Chondrocyte (in vitro differentiated cells): ENCODE data around the gene ADGRB3. TPM values are rescaled to one million over a fixed set of nuclear protein-coding genes. Genes with fewer than 3 reads are reported as not detected.

ENCODE experiments used
- DNase-seq: peaks from one replicate; pipeline ENCODE4 v3.0.0; 2021; ENCODE audit warnings: mixed read lengths, low spot score
- H3K27ac Mint-ChIP-seq: one replicate; pipeline ENCODE4 v1.8.0; 2021; ENCODE audit warnings: mild to moderate bottlenecking, moderate library complexity, mixed read lengths; ENCODE audit not compliant: unreplicated experiment
- H3K27me3 Mint-ChIP-seq: 2 replicates; pipeline ENCODE4 v1.8.0; 2021; ENCODE audit warnings: low read depth, mixed read lengths
- H3K36me3 Mint-ChIP-seq: 2 replicates; pipeline ENCODE4 v1.8.0; 2021; ENCODE audit warnings: low read depth, mixed read lengths
- H3K4me1 Mint-ChIP-seq: 2 replicates; pipeline ENCODE4 v1.8.0; 2021; ENCODE audit warnings: low read depth, mild to moderate bottlenecking, mixed read lengths
- H3K4me3 Mint-ChIP-seq: one replicate; pipeline ENCODE4 v1.8.0; 2021; ENCODE audit warnings: mild to moderate bottlenecking, moderate library complexity, mixed read lengths; ENCODE audit not compliant: unreplicated experiment
- H3K9me3 Mint-ChIP-seq: 2 replicates; pipeline ENCODE4 v1.8.0; 2021; ENCODE audit warnings: low read depth, mixed read lengths
- CTCF ChIP-seq: fragments of 200-600 bp; sonication (generic); IDR thresholded peaks from 2 replicates; pipeline ENCODE4 v1.5.0; 2021; ENCODE audit warnings: antibody characterized with exemption, mild to moderate bottlenecking, moderate library complexity
- total RNA-seq: library from RNA; stranded (reverse); gene quantifications from 3 replicates; pipeline ENCODE4 v1.2.1, GENCODE V29; 2021

Gene ADGRB3
- total RNA-seq, 1 donor from 2014 or later: not detected

GRCh38 chr6:69122407-69122773 is 487.3 kb downstream of the ADGRB3 start:
- H3K27ac Mint-ChIP-seq: no peak overlapping the region
- DNase-seq: no peak
- TF ChIP-seq CTCF: no peak

GRCh38 chr6:69128411-69128810 is 493.3 kb downstream of the ADGRB3 start:
- Mint-ChIP-seq H3K27ac (no peak overlapping the region), H3K4me3 (no peak overlapping the region), H3K9me3 (peaks cover 3% of the 10 kb centered on the region), H3K36me3 (no peaks in the 10 kb centered on the region), H3K27me3 (no peaks in the 10 kb centered on the region), H3K4me1 (peaks cover 11% of the 10 kb centered on the region)
- DNase-seq: no peak
- TF ChIP-seq CTCF: no peak

More at GRCh38 chr6:69122407-69122773, 487.3 kb downstream of the ADGRB3 start:
- Mint-ChIP-seq H3K4me1 (no peaks in the 10 kb centered on the region), H3K27me3 (peaks cover 5% of the 10 kb centered on the region), H3K36me3 (no peaks in the 10 kb centered on the region), H3K9me3 (no peaks in the 10 kb centered on the region), H3K4me3 (no peak overlapping the region)

- no peak overlapping the region for H3K4me3 Mint-ChIP-seq
- H3K27me3 Mint-ChIP-seq: no peaks in the 10 kb centered on the region
- TF ChIP-seq CTCF: no peak
- no peaks in the 10 kb centered on the region for H3K36me3 Mint-ChIP-seq
- no peak for DNase-seq
- H3K27ac Mint-ChIP-seq: no peak overlapping the region
- H3K9me3 Mint-ChIP-seq: peaks cover 3% of the 10 kb centered on the region
- H3K4me1 Mint-ChIP-seq: peaks cover 11% of the 10 kb centered on the region
Observed at GRCh38 chr6:69129046-69129445, 494.0 kb downstream of the ADGRB3 start.

GRCh38 chr6:69135927-69136326 is 500.8 kb downstream of the ADGRB3 start:
- no peak for TF ChIP-seq CTCF
- no peaks in the 10 kb centered on the region for H3K36me3 Mint-ChIP-seq
- H3K27ac Mint-ChIP-seq: no peak overlapping the region
- H3K4me3 Mint-ChIP-seq: no peak overlapping the region
- H3K9me3 Mint-ChIP-seq: peaks cover 3% of the 10 kb centered on the region
- no peak for DNase-seq
- H3K27me3 Mint-ChIP-seq: peaks cover 2% of the 10 kb centered on the region
- peaks cover 14% of the 10 kb centered on the region for H3K4me1 Mint-ChIP-seq

GRCh38 chr6:69138148-69138547 is 503.1 kb downstream of the ADGRB3 start:
- H3K27ac Mint-ChIP-seq: no peak overlapping the region
- H3K9me3 Mint-ChIP-seq: no peaks in the 10 kb centered on the region
- peaks cover 14% of the 10 kb centered on the region for H3K4me1 Mint-ChIP-seq
- DNase-seq: no peak
- H3K36me3 Mint-ChIP-seq: no peaks in the 10 kb centered on the region
- TF ChIP-seq CTCF: no peak
- H3K4me3 Mint-ChIP-seq: no peak overlapping the region
- H3K27me3 Mint-ChIP-seq: peaks cover 2% of the 10 kb centered on the region
